HepG2 (cell line): ENCODE results near the gene SMIM10L1. TPM values are rescaled to one million over a fixed set of nuclear protein-coding genes. Genes with fewer than 3 reads are reported as not detected.
A peak's percentile ranks its signal among the peaks of the same experiment; 100 is the strongest.

Source experiments
- ARID4A ChIP-seq: sonication (generic); formaldehyde crosslinking; IDR thresholded peaks from 2 replicates; pipeline ENCODE4 v1.5.0; 2020; ENCODE audit warnings: mild to moderate bottlenecking, missing genetic modification reagents, borderline replicate concordance
- BCL6 ChIP-seq: IDR thresholded peaks from 2 replicates; pipeline ENCODE4 v1.6.1; 2016; ENCODE audit warnings: missing genetic modification reagents, missing compliant biosample characterization
- HMGXB4 ChIP-seq, 2 experiments: sonication (generic) in 1 of 2; formaldehyde crosslinking in 1 of 2; IDR thresholded peaks; 2 replicates each; pipeline versions ENCODE4 v1.4.0 to v1.6.1; 2018 to 2020; ENCODE audit warnings: missing genetic modification reagents in 2 of 2, borderline replicate concordance in 1 of 2, low read depth in 1 of 2, mild to moderate bottlenecking in 1 of 2, missing biosample characterization in 1 of 2
- PAX8 ChIP-seq: sonication (generic); formaldehyde crosslinking; IDR thresholded peaks from 2 replicates; pipeline ENCODE4 v1.8.0; 2022; ENCODE audit warnings: mild to moderate bottlenecking, missing genetic modification reagents, borderline replicate concordance
- RELA ChIP-seq: sonication (generic); formaldehyde crosslinking; IDR thresholded peaks from 2 replicates; pipeline ENCODE4 v1.4.0; 2020; ENCODE audit warnings: missing genetic modification reagents
- TFDP2 ChIP-seq: sonication (generic); formaldehyde crosslinking; IDR thresholded peaks from 2 replicates; pipeline ENCODE4 v1.4.0; 2020; ENCODE audit warnings: missing genetic modification reagents
- TRAFD1 ChIP-seq: sonication (generic); formaldehyde crosslinking; IDR thresholded peaks from 2 replicates; pipeline ENCODE4 v1.5.1; 2020; ENCODE audit warnings: missing genetic modification reagents, mild to moderate bottlenecking, borderline replicate concordance
- WIZ ChIP-seq: sonication (generic); formaldehyde crosslinking; IDR thresholded peaks from 2 replicates; pipeline ENCODE4 v1.5.1; 2020; ENCODE audit warnings: mild to moderate bottlenecking, missing genetic modification reagents
- ZFP37 ChIP-seq: sonication (generic); formaldehyde crosslinking; IDR thresholded peaks from 2 replicates; pipeline ENCODE4 v1.4.0; 2020; ENCODE audit warnings: missing genetic modification reagents, borderline replicate concordance
- ZFP90 ChIP-seq: sonication (generic); formaldehyde crosslinking; IDR thresholded peaks from 2 replicates; pipeline ENCODE4 v1.8.0; 2022; ENCODE audit warnings: missing genetic modification reagents, mild to moderate bottlenecking, inconsistent platforms, borderline replicate concordance
- ZNF567 ChIP-seq: sonication (generic); formaldehyde crosslinking; IDR thresholded peaks from 2 replicates; pipeline ENCODE4 v1.8.1; 2023; ENCODE audit warnings: mild to moderate bottlenecking, missing genetic modification reagents, borderline replicate concordance
- ZNF619 ChIP-seq: sonication (generic); formaldehyde crosslinking; IDR thresholded peaks from 2 replicates; pipeline ENCODE4 v1.4.0; 2020; ENCODE audit warnings: mild to moderate bottlenecking, missing genetic modification reagents
- ZNF652 ChIP-seq: IDR thresholded peaks from 2 replicates; pipeline ENCODE4 v1.6.1; 2016; ENCODE audit warnings: low read depth, borderline replicate concordance
- ZNF781 ChIP-seq: sonication (generic); formaldehyde crosslinking; IDR thresholded peaks from 2 replicates; pipeline ENCODE4 v1.5.1; 2020; ENCODE audit warnings: borderline replicate concordance, mild to moderate bottlenecking, missing genetic modification reagents; ENCODE audit errors: not compliant biosample characterization
- ZNF878 ChIP-seq: sonication (generic); formaldehyde crosslinking; IDR thresholded peaks from 2 replicates; pipeline ENCODE4 v1.8.1; 2023; ENCODE audit warnings: mild to moderate bottlenecking, missing genetic modification reagents, moderate library complexity
- polyA plus RNA-seq, 8 experiments: library from polyadenylated mRNA; depleted of rRNA in 3 of 8; stranded (reverse) in 7 of 8; unstranded in 1 of 8; fragments of >200 nt; fragmentation: Illumina TruSeq in 4 of 8; extraction: Trizol in 4 of 8; gene quantifications; 2 replicates each; pipeline versions ENCODE4 v1.2.1 to v1.2.3, GENCODE V29; 2011 to 2016; ENCODE audit warnings: low read depth in 4 of 8, missing spikeins in 1 of 8, mixed read lengths in 1 of 8; ENCODE audit not compliant: insufficient read depth in 1 of 8
- total RNA-seq, 5 experiments: library from RNA; depleted of rRNA; stranded (reverse); fragments of >200 nt; fragmentation: Illumina TruSeq; extraction: Trizol; gene quantifications; 2 replicates each; pipeline ENCODE4 v1.2.3, GENCODE V29; 2016; ENCODE audit warnings: low read depth in 1 of 5

Gene SMIM10L1
- total and polyA plus RNA-seq, 2 of the 13 experiments (the other 11 are each of a cell fraction or from before 2014, with no cell fraction given) = 3.7 to 11.8 TPM

- TF ChIP-seq ZNF781 (peak; percentile 73), ZNF878 (CRISPR knock-in tag) (no peak), TRAFD1 (CRISPR knock-in tag) (no peak), ZFP90 (CRISPR knock-in tag) (peak; percentile 58; the same call in 1 of the 2 replicates), ZFP37 (0 out of 2 replicates have a peak, but pooled peaks have one; percentile 22), HMGXB4 (CRISPR knock-in tag; IDR thresholded peaks at IDR 0.05; ENCODE audit: borderline replicate concordance in 1 of 2, low read depth in 1 of 2) (peak; percentile 88 to 94), ZNF567 (CRISPR knock-in tag) (peak; percentile 42; the same call in 1 of the 2 replicates), ZNF652 (CRISPR knock-in tag) (0 out of 2 replicates have a peak, but pooled peaks have one; percentile 4), BCL6 (CRISPR knock-in tag) (peak; percentile 98), ARID4A (peak; percentile 85; the same call in 1 of the 2 replicates), PAX8 (CRISPR knock-in tag) (0 out of 2 replicates have a peak, but pooled peaks have one; percentile 34), TFDP2 (peak; percentile 43), ZNF619 (CRISPR knock-in tag) (peak; percentile 80; the same call in 1 of the 2 replicates), RELA (CRISPR knock-in tag) (peak; percentile 33; the same call in 1 of the 2 replicates), WIZ (CRISPR knock-in tag) (no peak)
These were observed at the start of gene SMIM10L1 (continued) for GRCh38 chr12:11171145-11171968.
